ENCODE data around the gene BRMS1L. TPM values are rescaled to one million over a fixed set of nuclear protein-coding genes. Genes with fewer than 3 reads are reported as not detected.

The BRMS1L gene
- polyA plus RNA-seq, 1 donor (not counting 4 experiments of a cell fraction or from before 2014, with no cell fraction given): 12.0 TPM

DNA sequence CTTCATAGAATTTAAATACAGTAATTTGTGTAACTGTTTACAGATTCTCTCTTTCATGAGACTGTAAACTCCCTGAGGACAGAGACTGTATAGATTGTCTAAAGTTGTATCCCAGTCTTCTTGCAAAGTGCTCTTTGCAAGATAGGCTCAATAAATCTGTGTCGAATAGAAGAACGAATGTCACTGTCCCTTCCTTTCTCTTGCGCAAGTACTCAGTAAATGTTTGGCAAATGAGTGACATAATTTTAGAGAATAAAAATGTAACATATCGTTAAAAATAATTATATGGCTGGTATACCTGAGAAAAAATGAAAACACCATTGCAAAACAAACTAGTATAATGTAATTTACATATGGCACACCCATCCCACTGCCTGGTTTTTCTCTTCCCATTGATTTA is 15.2 kb upstream of the BRMS1L start:
- no peaks in the 10 kb centered on the region for H4K20me1 ChIP-seq (ENCODE audit: control insufficient read depth, extremely low read depth, insufficient read depth, low read length)
- dilution Hi-C loops (cut with MboI; ENCODE audit: extremely low pct_ligation_motif_present, low sequenced_read_pairs): no loop called here
- H2AFZ ChIP-seq (ENCODE audit: control insufficient read depth, low read length): no peak overlapping the region
- H3K27me3 ChIP-seq (ENCODE audit: control insufficient read depth, extremely low read depth, insufficient read depth, low read length): no peaks in the 10 kb centered on the region
- peaks cover 10% of the 10 kb centered on the region for H3K4me1 ChIP-seq (ENCODE audit: control insufficient read depth, extremely low read depth, insufficient read depth, low read length)
- DNase-seq (ENCODE audit: low read depth, low spot score) (no peak), FAIRE-seq (no peak)
- H3K9me3 ChIP-seq (ENCODE audit: control insufficient read depth, low read depth, low read length): no peaks in the 10 kb centered on the region
- H3K4me2 ChIP-seq (ENCODE audit: control insufficient read depth, extremely low read depth, insufficient read depth, low read depth, low read length): no peak overlapping the region
- no peak overlapping the region for H3K4me3 ChIP-seq (ENCODE audit: control insufficient read depth in 2 of 3, extremely low read depth in 1 of 3, insufficient read depth in 2 of 3, low read depth in 1 of 3, low read length in 3 of 3)
- H3K27ac ChIP-seq (ENCODE audit: control insufficient read depth, insufficient read depth, low read length): no peak overlapping the region
- no peak overlapping the region for H3K9ac ChIP-seq (ENCODE audit: control insufficient read depth, extremely low read depth, insufficient read depth, low read length)
- TF ChIP-seq EZH2 (IDR thresholded peaks at IDR 0.05; ENCODE audit: low read length): no peak
- no peak for TF ChIP-seq CTCF (optimal IDR thresholded peaks at IDR 0.05 in 1 of 3, IDR thresholded peaks at IDR 0.05 in 1 of 3, conservative IDR thresholded peaks at IDR 0.05 in 1 of 3; ENCODE audit: extremely low read depth in 1 of 3, insufficient read depth in 2 of 3, low read length in 3 of 3)
- no peaks in the 10 kb centered on the region for H3K36me3 ChIP-seq (ENCODE audit: control insufficient read depth in 2 of 2, extremely low read depth in 1 of 2, insufficient read depth in 2 of 2, low read length in 2 of 2)
- peaks cover 19% of the 10 kb centered on the region for H3K79me2 ChIP-seq (ENCODE audit: control insufficient read depth, insufficient read depth, low read length)
- H3K9me1 ChIP-seq (ENCODE audit: control insufficient read depth, extremely low read depth, insufficient read depth, low read length): no peaks in the 10 kb centered on the region

GRCh38 chr14:35814371-35815005 is 11.7 kb upstream of the BRMS1L start:
- Histone ChIP-seq H3K79me2 (ENCODE audit: control insufficient read depth, insufficient read depth, low read length) (no peaks in the 10 kb centered on the region), H3K4me2 (ENCODE audit: control insufficient read depth, extremely low read depth, insufficient read depth, low read depth, low read length) (no peak overlapping the region), H3K9me1 (ENCODE audit: control insufficient read depth, extremely low read depth, insufficient read depth, low read length) (no peaks in the 10 kb centered on the region), H2AFZ (ENCODE audit: control insufficient read depth, low read length) (no peak overlapping the region), H3K36me3 (ENCODE audit: control insufficient read depth in 2 of 2, extremely low read depth in 1 of 2, insufficient read depth in 2 of 2, low read length in 2 of 2) (no peaks in the 10 kb centered on the region), H3K4me3 (ENCODE audit: control insufficient read depth in 2 of 3, extremely low read depth in 1 of 3, insufficient read depth in 2 of 3, low read depth in 1 of 3, low read length in 3 of 3) (no peak overlapping the region), H3K9ac (ENCODE audit: control insufficient read depth, extremely low read depth, insufficient read depth, low read length) (no peak overlapping the region), H4K20me1 (ENCODE audit: control insufficient read depth, extremely low read depth, insufficient read depth, low read length) (no peaks in the 10 kb centered on the region), H3K9me3 (ENCODE audit: control insufficient read depth, low read depth, low read length) (no peaks in the 10 kb centered on the region), H3K4me1 (ENCODE audit: control insufficient read depth, extremely low read depth, insufficient read depth, low read length) (no peaks in the 10 kb centered on the region), H3K27me3 (ENCODE audit: control insufficient read depth, extremely low read depth, insufficient read depth, low read length) (no peaks in the 10 kb centered on the region), H3K27ac (ENCODE audit: control insufficient read depth, insufficient read depth, low read length) (no peak overlapping the region)
- dilution Hi-C loops (cut with MboI; ENCODE audit: extremely low pct_ligation_motif_present, low sequenced_read_pairs): no loop called here
- no peak for DNase-seq (ENCODE audit: low read depth, low spot score)
- no peak for TF ChIP-seq EZH2 (IDR thresholded peaks at IDR 0.05; ENCODE audit: low read length)
- TF ChIP-seq CTCF (optimal IDR thresholded peaks at IDR 0.05 in 1 of 3, IDR thresholded peaks at IDR 0.05 in 1 of 3, conservative IDR thresholded peaks at IDR 0.05 in 1 of 3; ENCODE audit: extremely low read depth in 1 of 3, insufficient read depth in 2 of 3, low read length in 3 of 3): peak; percentile 71 to 78 (median 74)
- peak; percentile 41 for FAIRE-seq
